Measurements from ENCODE around the gene CXCL1.

The CXCL1 gene

DNA sequence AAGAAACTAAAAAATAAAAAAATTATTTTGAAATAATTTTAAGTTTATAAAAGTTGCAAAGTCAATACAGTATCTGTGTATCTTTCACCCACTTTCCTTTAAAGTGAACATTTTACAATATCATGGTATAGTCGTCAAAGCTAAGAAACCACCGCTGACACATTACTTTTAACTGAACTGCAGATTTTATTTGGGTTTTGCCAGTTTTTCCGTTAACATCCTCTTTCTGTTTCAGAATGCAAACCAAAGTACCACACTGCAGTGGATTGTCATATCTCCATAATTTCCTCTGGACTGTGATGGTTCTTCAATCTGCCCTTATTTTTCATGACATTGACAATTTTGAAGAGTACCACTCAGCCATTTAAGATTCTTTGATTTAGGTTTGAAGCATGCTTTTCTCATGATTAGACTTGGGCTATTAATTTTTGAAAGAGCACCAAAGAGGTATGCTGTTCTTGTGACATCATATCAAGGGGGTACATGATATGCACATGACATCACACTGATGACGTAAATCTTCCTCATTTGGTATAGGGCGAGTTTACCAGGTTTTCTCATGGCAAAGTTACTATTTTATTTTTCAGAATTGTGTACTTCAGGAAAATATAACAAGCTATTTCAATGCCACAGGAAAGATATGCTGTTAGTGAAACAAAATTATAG lies 3.6 kb upstream of the CXCL1 start:
- TF ChIP-seq, protein P1, sequence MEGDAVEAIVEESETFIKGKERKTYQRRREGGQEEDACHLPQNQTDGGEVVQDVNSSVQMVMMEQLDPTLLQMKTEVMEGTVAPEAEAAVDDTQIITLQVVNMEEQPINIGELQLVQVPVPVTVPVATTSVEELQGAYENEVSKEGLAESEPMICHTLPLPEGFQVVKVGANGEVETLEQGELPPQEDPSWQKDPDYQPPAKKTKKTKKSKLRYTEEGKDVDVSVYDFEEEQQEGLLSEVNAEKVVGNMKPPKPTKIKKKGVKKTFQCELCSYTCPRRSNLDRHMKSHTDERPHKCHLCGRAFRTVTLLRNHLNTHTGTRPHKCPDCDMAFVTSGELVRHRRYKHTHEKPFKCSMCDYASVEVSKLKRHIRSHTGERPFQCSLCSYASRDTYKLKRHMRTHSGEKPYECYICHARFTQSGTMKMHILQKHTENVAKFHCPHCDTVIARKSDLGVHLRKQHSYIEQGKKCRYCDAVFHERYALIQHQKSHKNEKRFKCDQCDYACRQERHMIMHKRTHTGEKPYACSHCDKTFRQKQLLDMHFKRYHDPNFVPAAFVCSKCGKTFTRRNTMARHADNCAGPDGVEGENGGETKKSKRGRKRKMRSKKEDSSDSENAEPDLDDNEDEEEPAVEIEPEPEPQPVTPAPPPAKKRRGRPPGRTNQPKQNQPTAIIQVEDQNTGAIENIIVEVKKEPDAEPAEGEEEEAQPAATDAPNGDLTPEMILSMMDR (IDR thresholded peaks at IDR 0.05; ENCODE audit: low read depth, low read length, missing control alignments): no peak
- DNase-seq (ENCODE audit: low read depth): no peak
- no peak overlapping the region for H3K4me3 ChIP-seq (ENCODE audit: low read depth, low read length)

DNA sequence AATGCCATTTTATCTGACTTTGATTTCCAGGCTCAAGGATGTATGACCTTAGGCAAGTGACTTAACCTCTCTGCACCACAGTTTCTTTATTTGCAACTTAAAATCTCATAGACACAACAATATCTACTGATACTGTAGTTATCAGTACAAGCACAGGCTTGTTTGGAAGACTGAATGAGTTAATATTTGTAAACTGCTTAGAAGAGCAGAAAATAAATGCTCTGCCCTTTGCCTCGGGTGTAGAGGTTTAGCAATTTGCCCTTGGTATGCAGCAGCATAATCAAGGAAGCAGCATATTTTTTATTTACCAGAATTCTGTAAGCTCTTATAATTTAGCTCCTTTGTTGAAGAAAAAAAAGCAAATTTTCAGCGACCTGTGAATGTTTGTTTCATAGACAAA lies 2.9 kb upstream of the CXCL1 start:
- H3K4me3 ChIP-seq (ENCODE audit: low read depth, low read length): no peak overlapping the region
- TF ChIP-seq, protein P1 (IDR thresholded peaks at IDR 0.05; ENCODE audit: low read depth, low read length, missing control alignments): no peak
- DNase-seq (ENCODE audit: low read depth): no peak

GRCh38 chr4:73867783-73868182 lies 1.4 kb upstream of the CXCL1 start:
- TF ChIP-seq, protein P1 (IDR thresholded peaks at IDR 0.05; ENCODE audit: low read depth, low read length, missing control alignments): no peak
- no peak for DNase-seq (ENCODE audit: low read depth)
- H3K4me3 ChIP-seq (ENCODE audit: low read depth, low read length): no peak overlapping the region

- no peak for DNase-seq (ENCODE audit: low read depth)
- no peak overlapping the region for H3K4me3 ChIP-seq (ENCODE audit: low read depth, low read length)
- TF ChIP-seq, protein P1 (IDR thresholded peaks at IDR 0.05; ENCODE audit: low read depth, low read length, missing control alignments): no peak
These were observed 725 bp upstream of the CXCL1 start for GRCh38 chr4:73868206-73869129.

- H3K4me3 ChIP-seq (ENCODE audit: low read depth, low read length): no peak overlapping the region
- DNase-seq (ENCODE audit: low read depth): no peak
- TF ChIP-seq, protein P1 (IDR thresholded peaks at IDR 0.05; ENCODE audit: low read depth, low read length, missing control alignments): no peak
These were observed 1.1 kb downstream of the CXCL1 start for GRCh38 chr4:73870260-73870659.

GRCh38 chr4:73870768-73871167 lies 1.6 kb downstream of the CXCL1 start:
- H3K4me3 ChIP-seq (ENCODE audit: low read depth, low read length): no peak overlapping the region
- TF ChIP-seq, protein P1 (IDR thresholded peaks at IDR 0.05; ENCODE audit: low read depth, low read length, missing control alignments): no peak
- no peak for DNase-seq (ENCODE audit: low read depth)
